UCSD-AML1 (cell line): ENCODE measurements around the gene AMHR2.

Experiments used
- DNase-seq: peaks from one replicate; lab custom pipeline; 2025; ENCODE audit not compliant: unreplicated experiment; lab: John Stamatoyannopoulos, UW

AMHR2 gene

DNA sequence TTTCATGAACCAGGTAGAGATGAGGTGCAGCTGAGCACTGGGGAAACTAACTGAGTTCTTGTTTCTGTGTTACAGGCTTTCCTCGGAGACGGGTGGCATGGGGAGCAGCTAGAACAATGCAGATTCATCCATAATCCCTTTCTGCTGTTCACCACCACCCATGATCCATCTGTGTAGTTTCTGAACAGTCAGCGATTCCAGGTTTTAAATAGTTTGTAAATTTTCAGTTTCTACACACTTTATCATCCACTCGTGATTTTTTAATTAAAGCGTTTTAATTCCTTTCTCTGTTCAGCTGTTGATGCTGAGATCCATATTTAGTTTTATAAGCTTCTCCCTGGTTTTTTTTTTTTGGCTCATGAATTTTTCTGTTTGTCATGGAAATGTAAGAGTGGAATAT is 55.7 kb downstream of the AMHR2 start:
- DNase-seq, result no peak

- DNase-seq, result no peak
These were observed 57.1 kb downstream of the AMHR2 start for GRCh38 chr12:53480491-53481442.
